Measurements from ENCODE around the gene RHOA.

DNA sequence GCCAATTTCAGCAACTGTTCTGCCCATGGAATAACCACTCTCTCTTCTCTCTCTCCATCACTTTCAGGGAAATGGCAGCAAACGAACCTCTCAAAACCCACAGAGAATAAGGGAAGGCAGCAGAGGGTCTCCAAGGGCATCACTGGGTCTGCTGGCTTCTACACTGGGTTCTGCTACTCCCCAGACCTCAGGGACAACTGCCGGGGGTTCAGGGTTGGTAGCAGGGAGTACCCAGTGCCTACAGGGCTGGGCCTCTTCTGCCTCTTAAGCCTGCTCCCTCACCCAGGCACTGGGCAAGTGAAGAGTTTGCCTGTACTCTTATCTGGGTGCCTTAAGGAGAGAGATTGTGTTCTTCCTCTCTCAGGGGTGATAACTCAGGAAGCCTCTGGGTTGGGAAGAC, 3.0 kb upstream of the RHOA start:
- TF ChIP-seq CTCF (IDR thresholded peaks at IDR 0.05 in 4 of 5, conservative IDR thresholded peaks at IDR 0.05 in 1 of 5) (no peak), POLR2A (IDR thresholded peaks at IDR 0.05) (no peak)

Data from gastrocnemius medialis (tissue), 4 donors.